Thoracic aorta (tissue), 2 donors: ENCODE results near the gene NELFA. TPM values are rescaled to one million over a fixed set of nuclear protein-coding genes. Genes with fewer than 3 reads are reported as not detected.

Experiments
- ATAC-seq: fragments of 150-250 bp; one replicate; pipeline ENCODE4 v1.8.0; 2017; ENCODE audit warnings: low read depth; ENCODE audit not compliant: insufficient number of reproducible peaks, low FRiP score
- DNase-seq: peaks from one replicate; pipeline ENCODE4 v3.0.0-alpha.2; 2020; ENCODE audit warnings: low spot score
- H3K27ac ChIP-seq, 2 donors: fragments of 200-600 bp; sonication (generic); 1 replicate in 1 of 2; 2 replicates in 1 of 2; pipeline ENCODE4 v1.5.1; 2016; ENCODE audit warnings: mild to moderate bottlenecking in 2 of 2, moderate library complexity in 2 of 2
- H3K27me3 ChIP-seq: fragments of 200-600 bp; sonication (generic); replicated peaks from 2 replicates; pipeline ENCODE4 v1.6.0; 2016; ENCODE audit warnings: mild to moderate bottlenecking; ENCODE audit not compliant: insufficient read depth
- H3K36me3 ChIP-seq: fragments of 200-600 bp; sonication (generic); one replicate; pipeline ENCODE4 v1.5.1; 2016
- H3K4me1 ChIP-seq, 2 donors: fragments of 200-600 bp; sonication (generic); 1 replicate in 1 of 2; 2 replicates in 1 of 2; pipeline versions ENCODE4 v1.5.1 to v1.6.0; 2016; ENCODE audit warnings: low read depth in 2 of 2, mild to moderate bottlenecking in 1 of 2; ENCODE audit not compliant: control insufficient read depth in 1 of 2
- H3K4me3 ChIP-seq: fragments of 200-600 bp; sonication (generic); 2 replicates; pipeline ENCODE4 v1.5.1; 2016; ENCODE audit warnings: mild to moderate bottlenecking
- H3K9me3 ChIP-seq: fragments of 200-600 bp; sonication (generic); 2 replicates; pipeline ENCODE4 v1.5.1; 2016
- CTCF ChIP-seq: fragments of 200-600 bp; sonication (generic); IDR thresholded peaks from one replicate; pipeline ENCODE4 v1.5.1; 2019; ENCODE audit warnings: antibody characterized with exemption
- total RNA-seq, 2 donors: library from RNA; depleted of rRNA; stranded (reverse); fragments of >200 nt; gene quantifications; one replicate each; pipeline versions ENCODE4 v1.1.0 to v1.2.3, GENCODE V29; 2016

NELFA gene
- total RNA-seq, 2 donors from 2014 or later, result 26.7 to 36.1 TPM

GRCh38 chr4:1976416-1977352, 32.1 kb downstream of the NELFA start:
- TF ChIP-seq CTCF, result no peak
- no peaks in the 10 kb centered on the region for H3K4me1 ChIP-seq
- peaks cover 36% of the 10 kb centered on the region for H3K36me3 ChIP-seq
- no peaks in the 10 kb centered on the region for H3K27me3 ChIP-seq
- ATAC-seq (no peak), DNase-seq (no peak)
- H3K9me3 ChIP-seq, result no peaks in the 10 kb centered on the region
- H3K27ac ChIP-seq, result no peak overlapping the region
- no peak overlapping the region for H3K4me3 ChIP-seq

GRCh38 chr4:1975880-1976279, 32.9 kb downstream of the NELFA start:
- Histone ChIP-seq H3K27me3 (no peaks in the 10 kb centered on the region), H3K4me3 (no peak overlapping the region), H3K4me1 (no peaks in the 10 kb centered on the region), H3K27ac (no peak overlapping the region), H3K36me3 (peaks cover 36% of the 10 kb centered on the region), H3K9me3 (no peaks in the 10 kb centered on the region)
- TF ChIP-seq CTCF, result no peak
- ATAC-seq (no peak), DNase-seq (no peak)

- H3K36me3 ChIP-seq, result peaks cover 36% of the 10 kb centered on the region
- no peak for DNase-seq
- no peaks in the 10 kb centered on the region for H3K9me3 ChIP-seq
- no peaks in the 10 kb centered on the region for H3K4me1 ChIP-seq
- TF ChIP-seq CTCF, result no peak
- no peak for ATAC-seq
- no peak overlapping the region for H3K27ac ChIP-seq
- H3K27me3 ChIP-seq, result no peaks in the 10 kb centered on the region
- no peak overlapping the region for H3K4me3 ChIP-seq
Observed at GRCh38 chr4:1975391-1975801, 33.4 kb downstream of the NELFA start.

GRCh38 chr4:1974840-1975239, 33.9 kb downstream of the NELFA start:
- TF ChIP-seq CTCF, result no peak
- Histone ChIP-seq H3K9me3 (no peaks in the 10 kb centered on the region), H3K36me3 (peaks cover 36% of the 10 kb centered on the region), H3K27ac (no peak overlapping the region), H3K4me1 (no peaks in the 10 kb centered on the region), H3K27me3 (no peaks in the 10 kb centered on the region), H3K4me3 (no peak overlapping the region)
- ATAC-seq, result no peak
- no peak for DNase-seq

- TF ChIP-seq CTCF, result no peak
- ATAC-seq (no peak), DNase-seq (no peak)
- H3K4me3 ChIP-seq, result no peak overlapping the region
- H3K36me3 ChIP-seq, result peaks cover 31% of the 10 kb centered on the region
- H3K27ac ChIP-seq, result no peak overlapping the region
- no peaks in the 10 kb centered on the region for H3K4me1 ChIP-seq
- no peaks in the 10 kb centered on the region for H3K27me3 ChIP-seq
- no peaks in the 10 kb centered on the region for H3K9me3 ChIP-seq
Observed at GRCh38 chr4:1973661-1974060, 35.1 kb downstream of the NELFA start.
